Measurements from ENCODE around the gene UROS.

- TF ChIP-seq CTCF (IDR thresholded peaks at IDR 0.05): no peak
- TF ChIP-seq EP300 (IDR thresholded peaks at IDR 0.05; ENCODE audit: low read depth): no peak
Observed at GRCh38 chr10:125779403-125780327, 43.4 kb downstream of the UROS start.

Measured in transverse colon (tissue), 3 donors.